SK-N-SH (cell line): Measurements from ENCODE around the gene ZNF487. TPM values are rescaled to one million over a fixed set of nuclear protein-coding genes. Genes with fewer than 3 reads are reported as not detected.

Source experiments
- CTCF ChIA-PET: fragments of 300-600, 350-600 bp; formaldehyde crosslinking; extraction: SDS; loops from one replicate; lab custom pipeline; 2021; lab: Yijun Ruan, JAX
- POLR2A ChIA-PET: fragments of 350-600 bp; sonication (Branson Sonifier 250); formaldehyde crosslinking; extraction: SDS; loops from one replicate; lab custom pipeline; 2020; ENCODE audit warnings: antibody characterized with exemption, inconsistent platforms; lab: Yijun Ruan, JAX
- DNase-seq: peaks from one replicate; pipeline ENCODE4 v3.0.0; 2012
- H2AFZ ChIP-seq: fragments of 200-600 bp; sonication (generic); 2 replicates; pipeline ENCODE4 v1.8.1; 2016; ENCODE audit warnings: antibody characterized with exemption, mild to moderate bottlenecking, low read depth
- H3F3A ChIP-seq: fragments of 200-600 bp; sonication (generic); replicated peaks from 2 replicates; pipeline ENCODE3; 2016; ENCODE audit warnings: antibody characterized with exemption, mild to moderate bottlenecking; ENCODE audit not compliant: insufficient read depth
- H3K27ac ChIP-seq, 2 experiments: fragments of 200-500 bp in 1 of 2; fragments of 200-600 bp in 1 of 2; sonication (Bioruptor generic) in 1 of 2; sonication (generic), shearing (Covaris generic) in 1 of 2; 2 replicates each; pipeline versions ENCODE4 v1.5.1 to v1.6.1; 2014 to 2016; ENCODE audit warnings: low read depth in 2 of 2, inconsistent platforms in 1 of 2, low read length in 1 of 2, mild to moderate bottlenecking in 1 of 2, mixed read lengths in 1 of 2
- H3K27me3 ChIP-seq: fragments of 200-600 bp; sonication (generic), shearing (Covaris generic); 2 replicates; pipeline ENCODE4 v1.6.1; 2016; ENCODE audit warnings: mixed run types; ENCODE audit not compliant: insufficient read depth
- H3K36me3 ChIP-seq, 2 experiments: fragments of 200-500 bp in 1 of 2; fragments of 200-600 bp in 1 of 2; sonication (Bioruptor generic) in 1 of 2; sonication (generic) in 1 of 2; replicated peaks in 1 of 2; 2 replicates each; pipeline versions ENCODE3 to v1.5.1; 2014 to 2016; ENCODE audit warnings: low read length in 1 of 2, mild to moderate bottlenecking in 1 of 2; ENCODE audit not compliant: insufficient read depth in 2 of 2, control insufficient read depth in 1 of 2
- H3K4me1 ChIP-seq, 2 experiments: fragments of 200-500 bp in 1 of 2; fragments of 200-600 bp in 1 of 2; sonication (Bioruptor generic) in 1 of 2; sonication (generic), shearing (Covaris generic) in 1 of 2; 2 replicates each; pipeline versions ENCODE4 v1.5.1 to v1.6.1; 2014 to 2016; ENCODE audit warnings: low read depth in 1 of 2, low read length in 1 of 2, mixed run types in 1 of 2; ENCODE audit not compliant: insufficient read depth in 2 of 2, control insufficient read depth in 1 of 2
- H3K4me2 ChIP-seq: fragments of 200-600 bp; sonication (generic), shearing (Covaris generic); 2 replicates; pipeline ENCODE4 v1.6.1; 2017; ENCODE audit warnings: mixed run types
- H3K4me3 ChIP-seq, 2 experiments: fragments of 200-500 bp in 1 of 2; fragments of 200-600 bp in 1 of 2; sonication (Bioruptor generic) in 1 of 2; sonication (generic), shearing (Covaris generic) in 1 of 2; 2 replicates each; pipeline versions ENCODE4 v1.5.1 to v1.8.1; 2014 to 2016; ENCODE audit warnings: low read depth in 2 of 2, inconsistent platforms in 1 of 2, low read length in 1 of 2, mild to moderate bottlenecking in 1 of 2, mixed read lengths in 1 of 2, moderate library complexity in 1 of 2
- H3K79me2 ChIP-seq: fragments of 200-600 bp; sonication (generic); 2 replicates; pipeline ENCODE4 v1.8.1; 2017; ENCODE audit warnings: mild to moderate bottlenecking; ENCODE audit not compliant: insufficient read depth
- H3K9ac ChIP-seq: fragments of 200-600 bp; sonication (generic); 2 replicates; pipeline ENCODE4 v1.6.1; 2017; ENCODE audit warnings: mixed run types
- H3K9me2 ChIP-seq: fragments of 200-600 bp; sonication (generic); 2 replicates; pipeline ENCODE4 v1.6.1; 2017; ENCODE audit warnings: mixed run types
- H3K9me3 ChIP-seq: fragments of 200-600 bp; sonication (generic); 2 replicates; pipeline ENCODE4 v1.6.1; 2017; ENCODE audit warnings: mixed run types, mild to moderate bottlenecking, moderate library complexity
- H4K20me1 ChIP-seq: fragments of 200-600 bp; sonication (generic); 2 replicates; pipeline ENCODE4 v1.6.1; 2017; ENCODE audit warnings: mild to moderate bottlenecking, mixed run types; ENCODE audit not compliant: insufficient read depth
- EP300 ChIP-seq, 2 experiments: IDR thresholded peaks; 2 replicates each; pipeline versions ENCODE4 v1.4.0 to v1.6.1; 2012; ENCODE audit warnings: borderline replicate concordance in 1 of 2, low read depth in 1 of 2, low read length in 1 of 2
- EZH2phosphoT487 ChIP-seq: fragments of 200-600 bp; sonication (generic); IDR thresholded peaks from 2 replicates; pipeline ENCODE4 v1.6.1; 2017; ENCODE audit warnings: low read depth, mixed run types, mild to moderate bottlenecking, antibody characterized with exemption, moderate library complexity, borderline replicate concordance
- GABPA ChIP-seq: IDR thresholded peaks from 2 replicates; pipeline ENCODE4 v1.4.0; 2012; ENCODE audit warnings: low read depth, mild to moderate bottlenecking
- MXI1 ChIP-seq: IDR thresholded peaks from 2 replicates; pipeline ENCODE4 v1.6.1; 2012; ENCODE audit warnings: mild to moderate bottlenecking, low read depth, low read length, improper control_type of control experiment
- PBX3 ChIP-seq: IDR thresholded peaks from 2 replicates; pipeline ENCODE4; 2012
- RAD21 ChIP-seq: IDR thresholded peaks from 2 replicates; pipeline ENCODE4 v1.6.1; 2012; ENCODE audit warnings: mild to moderate bottlenecking, low read length
- RXRA ChIP-seq: IDR thresholded peaks from 2 replicates; pipeline ENCODE4 v1.4.0; 2012; ENCODE audit warnings: low read depth, mild to moderate bottlenecking, borderline replicate concordance
- ZBTB33 ChIP-seq: IDR thresholded peaks from 2 replicates; pipeline ENCODE4 v1.4.0; 2012; ENCODE audit warnings: low read depth, borderline replicate concordance
- WGBS: methylation state at CpG from one replicate; pipeline ENCODE4 v1.1.6; 2017; ENCODE audit warnings: low lambda C conversion rate; 5-methylcytosine and 5-hydroxymethylcytosine counted together
- polyA plus RNA-seq, 3 experiments: library from polyadenylated mRNA; depleted of rRNA; stranded (reverse); fragments of >200 nt; gene quantifications; 2 replicates each; pipeline ENCODE4 v1.2.3, GENCODE V29; 2012

ZNF487 gene
- polyA plus RNA-seq, 1 of the 3 experiments (the other 2 are of a cell fraction): 2.7 TPM

GRCh38 chr10:43387678-43388032, 49.3 kb upstream of the ZNF487 start:
- H3K27ac ChIP-seq: no peak overlapping the region
- no peak for DNase-seq
- peaks cover 0 to 4% of the 10 kb centered on the region in 2 experiments; a peak in 1 of 4 replicates for H3K4me1 ChIP-seq
- peaks cover 85% of the 10 kb centered on the region for H4K20me1 ChIP-seq
- ChIA-PET CTCF (no interaction called here), POLR2A (interaction anchor here (1.0 kb wide), 1 partner anchor 8 kb away, joined by 3 read pairs; no protein-coding TSS in a partner anchor)
- no peak overlapping the region for H2AFZ ChIP-seq
- no peak overlapping the region for H3K9ac ChIP-seq
- no peaks in the 10 kb centered on the region for H3K9me3 ChIP-seq
- no peak for TF ChIP-seq PBX3
- no peak for TF ChIP-seq EP300 (IDR thresholded peaks at IDR 0.05; ENCODE audit: borderline replicate concordance in 1 of 2, low read depth in 1 of 2, low read length in 1 of 2)
- TF ChIP-seq ZBTB33: no peak
- TF ChIP-seq MXI1: no peak
- TF ChIP-seq RXRA: no peak
- no peak for TF ChIP-seq EZH2phosphoT487
- no peak overlapping the region for H3K4me2 ChIP-seq
- peaks cover 41% of the 10 kb centered on the region for H3F3A ChIP-seq
- WGBS: 95% methylated on average over 5 of the region's 5 CpGs
- H3K27me3 ChIP-seq: no peaks in the 10 kb centered on the region
- H3K79me2 ChIP-seq: peaks cover 48% of the 10 kb centered on the region
- peaks cover 68 to 69% of the 10 kb centered on the region in 2 experiments for H3K36me3 ChIP-seq
- no peaks in the 10 kb centered on the region for H3K9me2 ChIP-seq
- H3K4me3 ChIP-seq: no peak overlapping the region

DNA sequence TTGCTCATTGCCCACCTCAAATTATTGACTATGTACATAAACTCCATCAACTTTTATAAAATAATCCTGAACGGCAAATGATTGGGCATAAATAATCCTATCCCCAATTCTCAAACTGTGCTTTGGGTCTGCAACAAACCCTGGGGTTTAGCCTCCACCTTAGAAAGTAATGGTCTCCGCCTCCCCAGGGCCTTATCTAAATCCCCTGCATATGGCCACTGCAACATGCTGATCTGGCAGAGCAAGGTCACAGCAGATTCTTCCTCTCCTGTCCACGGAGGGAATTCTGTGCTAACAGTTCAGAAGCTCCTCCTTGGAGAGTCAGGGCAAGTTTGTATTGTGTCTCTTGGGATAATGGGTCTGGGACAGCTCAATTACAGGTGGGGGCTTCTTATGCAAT, 47.0 kb upstream of the ZNF487 start:
- Histone ChIP-seq H3K27me3 (no peaks in the 10 kb centered on the region), H3K4me1 (peaks cover 4% of the 10 kb centered on the region in 2 experiments; a peak in 2 of 4 replicates), H4K20me1 (peaks cover 100% of the 10 kb centered on the region), H3K9ac (no peak overlapping the region), H3K4me2 (no peak overlapping the region), H3K27ac (no peak overlapping the region), H2AFZ (no peak overlapping the region), H3K9me2 (no peaks in the 10 kb centered on the region), H3K79me2 (peaks cover 70% of the 10 kb centered on the region), H3K9me3 (no peaks in the 10 kb centered on the region), H3F3A (peaks cover 41% of the 10 kb centered on the region), H3K36me3 (peaks cover 85 to 88% of the 10 kb centered on the region in 2 experiments), H3K4me3 (no peak overlapping the region)
- no peak for DNase-seq
- ChIA-PET CTCF (interaction anchor here (1.3 kb wide), 2 partner anchors 16 to 73 kb away, joined by 3 to 4 read pairs; no protein-coding TSS in a partner anchor), POLR2A (no interaction called here)
- TF ChIP-seq GABPA (no peak), RAD21 (no peak), MXI1 (no peak)
- 76% methylated on average over 3 of the region's 3 CpGs for WGBS
